HepG2 (cell line): Measurements from ENCODE around the gene ANKRA2. TPM values are rescaled to one million over a fixed set of nuclear protein-coding genes. Genes with fewer than 3 reads are reported as not detected.

Experiments used
- EEA1 ChIP-seq: sonication (generic); formaldehyde crosslinking; IDR thresholded peaks from 2 replicates; pipeline ENCODE4 v1.5.1; 2020; ENCODE audit warnings: mild to moderate bottlenecking, missing genetic modification reagents, borderline replicate concordance
- JUNB ChIP-seq: sonication (generic); formaldehyde crosslinking; IDR thresholded peaks from 2 replicates; pipeline ENCODE4 v1.8.0; 2022; ENCODE audit warnings: missing genetic modification reagents, mild to moderate bottlenecking, borderline replicate concordance
- MED13 ChIP-seq: sonication (generic); formaldehyde crosslinking; IDR thresholded peaks from 2 replicates; pipeline ENCODE4 v1.5.0; 2020; ENCODE audit warnings: missing genetic modification reagents
- NCOA2 ChIP-seq: sonication (generic); formaldehyde crosslinking; IDR thresholded peaks from 2 replicates; pipeline ENCODE4 v1.8.0; 2022; ENCODE audit warnings: inconsistent platforms
- NR2F6 ChIP-seq, 2 experiments: IDR thresholded peaks; 2 replicates each; pipeline ENCODE4 v1.6.1; 2016; ENCODE audit warnings: antibody characterized with exemption in 1 of 2, mild to moderate bottlenecking in 1 of 2
- PRMT3 ChIP-seq: sonication (generic); formaldehyde crosslinking; IDR thresholded peaks from 2 replicates; pipeline ENCODE4 v1.8.1; 2022; ENCODE audit warnings: low read depth, mild to moderate bottlenecking, moderate library complexity, missing genetic modification reagents, borderline replicate concordance
- RBAK ChIP-seq: sonication (generic); formaldehyde crosslinking; IDR thresholded peaks from 2 replicates; pipeline ENCODE4 v1.5.1; 2020; ENCODE audit warnings: mild to moderate bottlenecking, missing genetic modification reagents
- SP4 ChIP-seq: sonication (generic); formaldehyde crosslinking; IDR thresholded peaks from 2 replicates; pipeline ENCODE4 v1.8.1; 2023; ENCODE audit warnings: mild to moderate bottlenecking, missing genetic modification reagents
- ZNF317 ChIP-seq: sonication (generic); formaldehyde crosslinking; IDR thresholded peaks from 2 replicates; pipeline ENCODE4 v1.5.0; 2020; ENCODE audit warnings: mild to moderate bottlenecking, missing genetic modification reagents
- ZNF678 ChIP-seq: sonication (generic); formaldehyde crosslinking; IDR thresholded peaks from 2 replicates; pipeline ENCODE4 v1.4.0; 2020; ENCODE audit warnings: mild to moderate bottlenecking, missing genetic modification reagents
- polyA plus RNA-seq, 8 experiments: library from polyadenylated mRNA; depleted of rRNA in 3 of 8; stranded (reverse) in 7 of 8; unstranded in 1 of 8; fragments of >200 nt; fragmentation: Illumina TruSeq in 4 of 8; extraction: Trizol in 4 of 8; gene quantifications; 2 replicates each; pipeline versions ENCODE4 v1.2.1 to v1.2.3, GENCODE V29; 2011 to 2016; ENCODE audit warnings: low read depth in 4 of 8, missing spikeins in 1 of 8, mixed read lengths in 1 of 8; ENCODE audit not compliant: insufficient read depth in 1 of 8
- total RNA-seq, 5 experiments: library from RNA; depleted of rRNA; stranded (reverse); fragments of >200 nt; fragmentation: Illumina TruSeq; extraction: Trizol; gene quantifications; 2 replicates each; pipeline ENCODE4 v1.2.3, GENCODE V29; 2016; ENCODE audit warnings: low read depth in 1 of 5
- TF ChIP-seq, protein P1 (sequence below): sonication (generic); formaldehyde crosslinking; IDR thresholded peaks from 2 replicates; pipeline ENCODE4 v1.4.0; 2020; ENCODE audit warnings: missing genetic modification reagents
- TF ChIP-seq, protein P2 (sequence below): sonication (generic); formaldehyde crosslinking; IDR thresholded peaks from 2 replicates; pipeline ENCODE4 v1.5.1; 2020; ENCODE audit warnings: missing genetic modification reagents, mild to moderate bottlenecking, borderline replicate concordance
- TF ChIP-seq, protein P3 (sequence below): sonication (generic); formaldehyde crosslinking; IDR thresholded peaks from 2 replicates; pipeline ENCODE4 v1.9.0; 2021; ENCODE audit warnings: missing genetic modification reagents, borderline replicate concordance
- TF ChIP-seq, protein P4 (sequence below): sonication (generic); formaldehyde crosslinking; IDR thresholded peaks from 2 replicates; pipeline ENCODE4 v1.4.0; 2020; ENCODE audit warnings: missing genetic modification reagents; ENCODE audit errors: not compliant biosample characterization
- TF ChIP-seq, protein P5 (sequence below): sonication (generic); formaldehyde crosslinking; IDR thresholded peaks from 2 replicates; pipeline ENCODE4 v1.4.0; 2020; ENCODE audit warnings: missing genetic modification reagents

Gene ANKRA2
- total and polyA plus RNA-seq, 2 of the 13 experiments (the other 11 are each of a cell fraction or from before 2014, with no cell fraction given), result 23.6 to 33.6 TPM

DNA sequence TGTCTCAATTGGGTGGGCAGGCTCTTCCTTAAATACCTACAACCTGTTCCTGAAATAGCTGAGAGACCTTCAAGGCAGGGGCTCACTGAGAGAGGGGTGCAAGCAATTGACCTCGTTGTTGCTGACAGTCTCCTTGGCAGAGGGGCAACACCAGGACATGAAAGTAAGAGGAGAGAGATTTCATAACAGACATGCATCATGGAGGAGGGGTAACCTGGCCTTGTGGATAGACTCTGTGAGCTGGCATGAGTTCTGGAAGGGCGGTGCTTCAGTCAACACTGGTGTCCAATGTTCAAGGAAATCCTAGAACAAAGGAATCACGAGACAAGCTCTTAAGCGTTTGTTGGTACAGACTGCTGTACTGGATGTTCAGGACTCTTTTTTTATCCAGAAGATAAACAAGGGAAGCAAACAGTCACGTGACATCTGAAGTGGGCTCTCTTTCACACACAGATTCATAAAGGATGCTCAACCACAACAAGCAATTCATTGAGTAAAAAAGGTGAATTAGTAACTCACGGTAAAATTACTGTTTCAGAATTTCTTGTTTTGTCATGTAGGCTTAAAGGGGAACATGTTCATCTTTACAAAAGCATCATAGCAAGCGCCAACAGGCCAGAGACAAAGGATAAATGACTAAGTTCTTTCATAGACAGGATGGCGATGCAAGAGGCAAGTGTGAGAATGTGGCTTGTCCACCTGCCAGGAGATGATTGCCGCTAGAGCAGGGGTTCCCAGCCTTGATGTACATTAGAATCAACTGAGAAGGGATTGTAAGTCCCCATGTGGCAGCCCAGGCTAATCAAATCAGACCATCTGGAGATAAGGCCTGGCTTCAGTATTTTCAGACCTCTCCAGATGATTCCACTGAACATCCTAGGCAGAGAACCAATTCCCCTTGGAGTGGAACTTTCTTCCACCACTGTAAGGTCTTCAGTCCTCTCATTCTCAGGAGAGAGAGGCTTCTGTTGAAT lies 20.7 kb downstream of the ANKRA2 start (continued):
- TF ChIP-seq, protein P1, sequence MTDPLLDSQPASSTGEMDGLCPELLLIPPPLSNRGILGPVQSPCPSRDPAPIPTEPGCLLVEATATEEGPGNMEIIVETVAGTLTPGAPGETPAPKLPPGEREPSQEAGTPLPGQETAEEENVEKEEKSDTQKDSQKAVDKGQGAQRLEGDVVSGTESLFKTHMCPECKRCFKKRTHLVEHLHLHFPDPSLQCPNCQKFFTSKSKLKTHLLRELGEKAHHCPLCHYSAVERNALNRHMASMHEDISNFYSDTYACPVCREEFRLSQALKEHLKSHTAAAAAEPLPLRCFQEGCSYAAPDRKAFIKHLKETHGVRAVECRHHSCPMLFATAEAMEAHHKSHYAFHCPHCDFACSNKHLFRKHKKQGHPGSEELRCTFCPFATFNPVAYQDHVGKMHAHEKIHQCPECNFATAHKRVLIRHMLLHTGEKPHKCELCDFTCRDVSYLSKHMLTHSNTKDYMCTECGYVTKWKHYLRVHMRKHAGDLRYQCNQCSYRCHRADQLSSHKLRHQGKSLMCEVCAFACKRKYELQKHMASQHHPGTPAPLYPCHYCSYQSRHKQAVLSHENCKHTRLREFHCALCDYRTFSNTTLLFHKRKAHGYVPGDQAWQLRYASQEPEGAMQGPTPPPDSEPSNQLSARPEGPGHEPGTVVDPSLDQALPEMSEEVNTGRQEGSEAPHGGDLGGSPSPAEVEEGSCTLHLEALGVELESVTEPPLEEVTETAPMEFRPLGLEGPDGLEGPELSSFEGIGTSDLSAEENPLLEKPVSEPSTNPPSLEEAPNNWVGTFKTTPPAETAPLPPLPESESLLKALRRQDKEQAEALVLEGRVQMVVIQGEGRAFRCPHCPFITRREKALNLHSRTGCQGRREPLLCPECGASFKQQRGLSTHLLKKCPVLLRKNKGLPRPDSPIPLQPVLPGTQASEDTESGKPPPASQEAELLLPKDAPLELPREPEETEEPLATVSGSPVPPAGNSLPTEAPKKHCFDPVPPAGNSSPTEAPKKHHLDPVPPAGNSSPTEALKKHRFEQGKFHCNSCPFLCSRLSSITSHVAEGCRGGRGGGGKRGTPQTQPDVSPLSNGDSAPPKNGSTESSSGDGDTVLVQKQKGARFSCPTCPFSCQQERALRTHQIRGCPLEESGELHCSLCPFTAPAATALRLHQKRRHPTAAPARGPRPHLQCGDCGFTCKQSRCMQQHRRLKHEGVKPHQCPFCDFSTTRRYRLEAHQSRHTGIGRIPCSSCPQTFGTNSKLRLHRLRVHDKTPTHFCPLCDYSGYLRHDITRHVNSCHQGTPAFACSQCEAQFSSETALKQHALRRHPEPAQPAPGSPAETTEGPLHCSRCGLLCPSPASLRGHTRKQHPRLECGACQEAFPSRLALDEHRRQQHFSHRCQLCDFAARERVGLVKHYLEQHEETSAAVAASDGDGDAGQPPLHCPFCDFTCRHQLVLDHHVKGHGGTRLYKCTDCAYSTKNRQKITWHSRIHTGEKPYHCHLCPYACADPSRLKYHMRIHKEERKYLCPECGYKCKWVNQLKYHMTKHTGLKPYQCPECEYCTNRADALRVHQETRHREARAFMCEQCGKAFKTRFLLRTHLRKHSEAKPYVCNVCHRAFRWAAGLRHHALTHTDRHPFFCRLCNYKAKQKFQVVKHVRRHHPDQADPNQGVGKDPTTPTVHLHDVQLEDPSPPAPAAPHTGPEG (CRISPR knock-in tag), result 0 out of 2 replicates have a peak, but pooled peaks have one; percentile 39
- peak; percentile 99 for TF ChIP-seq NCOA2 (CRISPR knock-in tag)
- TF ChIP-seq, protein P2, sequence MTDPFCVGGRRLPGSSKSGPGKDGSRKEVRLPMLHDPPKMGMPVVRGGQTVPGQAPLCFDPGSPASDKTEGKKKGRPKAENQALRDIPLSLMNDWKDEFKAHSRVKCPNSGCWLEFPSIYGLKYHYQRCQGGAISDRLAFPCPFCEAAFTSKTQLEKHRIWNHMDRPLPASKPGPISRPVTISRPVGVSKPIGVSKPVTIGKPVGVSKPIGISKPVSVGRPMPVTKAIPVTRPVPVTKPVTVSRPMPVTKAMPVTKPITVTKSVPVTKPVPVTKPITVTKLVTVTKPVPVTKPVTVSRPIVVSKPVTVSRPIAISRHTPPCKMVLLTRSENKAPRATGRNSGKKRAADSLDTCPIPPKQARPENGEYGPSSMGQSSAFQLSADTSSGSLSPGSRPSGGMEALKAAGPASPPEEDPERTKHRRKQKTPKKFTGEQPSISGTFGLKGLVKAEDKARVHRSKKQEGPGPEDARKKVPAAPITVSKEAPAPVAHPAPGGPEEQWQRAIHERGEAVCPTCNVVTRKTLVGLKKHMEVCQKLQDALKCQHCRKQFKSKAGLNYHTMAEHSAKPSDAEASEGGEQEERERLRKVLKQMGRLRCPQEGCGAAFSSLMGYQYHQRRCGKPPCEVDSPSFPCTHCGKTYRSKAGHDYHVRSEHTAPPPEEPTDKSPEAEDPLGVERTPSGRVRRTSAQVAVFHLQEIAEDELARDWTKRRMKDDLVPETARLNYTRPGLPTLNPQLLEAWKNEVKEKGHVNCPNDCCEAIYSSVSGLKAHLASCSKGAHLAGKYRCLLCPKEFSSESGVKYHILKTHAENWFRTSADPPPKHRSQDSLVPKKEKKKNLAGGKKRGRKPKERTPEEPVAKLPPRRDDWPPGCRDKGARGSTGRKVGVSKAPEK (CRISPR knock-in tag), result no peak
- peak; percentile 59 for TF ChIP-seq ZNF317 (CRISPR knock-in tag)
- no peak for TF ChIP-seq EEA1 (CRISPR knock-in tag)
- TF ChIP-seq, protein P3, sequence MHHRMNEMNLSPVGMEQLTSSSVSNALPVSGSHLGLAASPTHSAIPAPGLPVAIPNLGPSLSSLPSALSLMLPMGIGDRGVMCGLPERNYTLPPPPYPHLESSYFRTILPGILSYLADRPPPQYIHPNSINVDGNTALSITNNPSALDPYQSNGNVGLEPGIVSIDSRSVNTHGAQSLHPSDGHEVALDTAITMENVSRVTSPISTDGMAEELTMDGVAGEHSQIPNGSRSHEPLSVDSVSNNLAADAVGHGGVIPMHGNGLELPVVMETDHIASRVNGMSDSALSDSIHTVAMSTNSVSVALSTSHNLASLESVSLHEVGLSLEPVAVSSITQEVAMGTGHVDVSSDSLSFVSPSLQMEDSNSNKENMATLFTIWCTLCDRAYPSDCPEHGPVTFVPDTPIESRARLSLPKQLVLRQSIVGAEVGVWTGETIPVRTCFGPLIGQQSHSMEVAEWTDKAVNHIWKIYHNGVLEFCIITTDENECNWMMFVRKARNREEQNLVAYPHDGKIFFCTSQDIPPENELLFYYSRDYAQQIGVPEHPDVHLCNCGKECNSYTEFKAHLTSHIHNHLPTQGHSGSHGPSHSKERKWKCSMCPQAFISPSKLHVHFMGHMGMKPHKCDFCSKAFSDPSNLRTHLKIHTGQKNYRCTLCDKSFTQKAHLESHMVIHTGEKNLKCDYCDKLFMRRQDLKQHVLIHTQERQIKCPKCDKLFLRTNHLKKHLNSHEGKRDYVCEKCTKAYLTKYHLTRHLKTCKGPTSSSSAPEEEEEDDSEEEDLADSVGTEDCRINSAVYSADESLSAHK (CRISPR knock-in tag), result no peak
- TF ChIP-seq RBAK (CRISPR knock-in tag), result no peak
- no peak for TF ChIP-seq ZNF678 (CRISPR knock-in tag)
- peak; percentile 93 for TF ChIP-seq MED13 (CRISPR knock-in tag)
- TF ChIP-seq JUNB (CRISPR knock-in tag), result no peak; the same call in 1 of the 2 replicates
- TF ChIP-seq, protein P4, sequence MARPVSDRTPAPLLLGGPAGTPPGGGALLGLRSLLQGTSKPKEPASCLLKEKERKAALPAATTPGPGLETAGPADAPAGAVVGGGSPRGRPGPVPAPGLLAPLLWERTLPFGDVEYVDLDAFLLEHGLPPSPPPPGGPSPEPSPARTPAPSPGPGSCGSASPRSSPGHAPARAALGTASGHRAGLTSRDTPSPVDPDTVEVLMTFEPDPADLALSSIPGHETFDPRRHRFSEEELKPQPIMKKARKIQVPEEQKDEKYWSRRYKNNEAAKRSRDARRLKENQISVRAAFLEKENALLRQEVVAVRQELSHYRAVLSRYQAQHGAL (CRISPR knock-in tag), result no peak
- TF ChIP-seq, protein P5, sequence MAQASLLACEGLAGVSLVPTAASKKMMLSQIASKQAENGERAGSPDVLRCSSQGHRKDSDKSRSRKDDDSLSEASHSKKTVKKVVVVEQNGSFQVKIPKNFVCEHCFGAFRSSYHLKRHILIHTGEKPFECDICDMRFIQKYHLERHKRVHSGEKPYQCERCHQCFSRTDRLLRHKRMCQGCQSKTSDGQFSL (CRISPR knock-in tag), result no peak
- no peak for TF ChIP-seq SP4 (CRISPR knock-in tag)
- TF ChIP-seq PRMT3 (CRISPR knock-in tag), result no peak
- TF ChIP-seq NR2F6 (IDR thresholded peaks at IDR 0.05), result peak; percentile 74
- TF ChIP-seq NR2F6 (CRISPR knock-in tag; IDR thresholded peaks at IDR 0.05), result peak; percentile 78
